GM21737 (cell line): ENCODE data around the gene HPSE2.
"Not testable (repeated sequence)": the region's sequence is repeated elsewhere in the genome, so short reads cannot be mapped to it uniquely, and the experiment has no call there.

ENCODE experiments used
- ATAC-seq: cut with Tn5 transposase; IDR thresholded peaks from one replicate; pipeline ENCODE4 v1.9.1; 2021; ENCODE audit warnings: mild to moderate bottlenecking, moderate library complexity; ENCODE audit not compliant: unreplicated experiment

Gene HPSE2

DNA sequence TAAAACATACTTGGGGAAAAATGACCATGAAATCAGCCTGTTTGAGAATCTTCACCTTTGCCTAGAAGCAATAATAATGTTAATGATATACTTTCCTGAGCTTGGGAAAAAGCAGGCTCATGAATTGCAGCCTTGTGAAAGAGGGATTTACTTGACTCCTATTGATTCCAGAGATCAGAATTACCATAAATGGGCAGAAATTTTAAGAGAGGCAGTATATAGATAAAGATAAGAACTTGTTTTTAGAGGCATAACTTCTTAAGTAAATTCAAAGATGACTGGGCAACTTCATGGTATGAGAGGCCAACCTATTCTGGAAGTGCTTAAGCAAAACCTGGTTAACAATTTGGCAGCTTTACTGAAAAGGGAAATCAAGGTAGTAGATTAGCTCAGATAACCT is 225.4 kb downstream of the HPSE2 start:
- ATAC-seq = no peak

DNA sequence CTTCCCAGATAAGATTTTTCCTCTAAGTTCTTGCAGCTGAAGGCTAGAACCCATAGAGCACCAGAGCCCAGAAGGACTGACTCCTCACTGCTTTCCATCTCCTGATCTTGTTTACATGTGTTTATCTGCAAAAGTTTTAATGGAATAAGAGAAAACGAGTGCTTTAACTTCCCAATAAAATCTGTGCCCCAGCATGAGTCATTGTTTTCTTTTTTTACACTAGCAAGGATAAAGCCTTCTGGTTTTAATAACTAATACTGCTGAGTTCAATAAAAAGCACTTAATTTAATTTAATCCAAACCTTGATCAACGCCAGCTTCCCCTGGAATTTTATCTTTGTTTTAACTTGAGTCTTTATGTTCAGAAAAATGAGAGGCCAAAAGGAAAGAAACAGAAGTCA is 227.6 kb downstream of the HPSE2 start:
- no peak for ATAC-seq

DNA sequence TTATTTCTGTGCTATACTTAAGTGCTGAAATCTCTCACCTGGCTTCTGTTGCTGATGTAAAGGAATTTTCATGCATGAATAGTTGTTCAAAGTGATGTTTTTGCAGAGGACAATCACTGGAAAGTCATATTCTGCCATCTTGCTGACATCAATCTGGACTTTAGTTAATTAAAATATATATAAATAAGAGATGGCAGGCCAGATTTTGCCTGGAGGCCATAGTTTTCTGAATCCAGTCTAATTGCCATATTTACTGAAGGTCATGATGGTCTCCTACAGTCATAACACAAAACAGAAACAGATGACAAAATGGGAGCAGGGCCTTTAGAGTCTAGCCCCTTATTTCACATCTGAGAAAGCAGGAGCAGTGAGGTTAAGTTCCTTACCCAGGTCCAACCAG is 228.2 kb downstream of the HPSE2 start:
- ATAC-seq = no peak

DNA sequence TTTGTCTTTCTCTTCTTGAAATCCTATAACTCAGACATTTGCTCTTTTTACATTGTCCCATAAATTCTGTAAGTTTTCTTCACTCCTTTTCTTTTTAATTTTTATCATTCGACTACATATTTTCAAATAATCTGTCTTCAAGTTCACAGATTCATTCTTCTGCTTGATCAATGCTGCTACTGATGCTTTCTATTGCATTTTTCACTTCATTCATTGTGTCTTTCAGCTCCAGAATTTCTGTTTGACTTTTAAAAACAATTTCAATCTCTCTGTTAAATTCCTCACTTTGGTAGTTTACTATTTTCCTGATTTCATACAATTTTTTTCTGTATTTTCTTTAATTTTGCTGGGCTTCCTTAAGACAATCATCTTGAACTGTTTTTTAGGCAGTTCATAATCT is 230.4 kb downstream of the HPSE2 start:
- no peak for ATAC-seq

DNA sequence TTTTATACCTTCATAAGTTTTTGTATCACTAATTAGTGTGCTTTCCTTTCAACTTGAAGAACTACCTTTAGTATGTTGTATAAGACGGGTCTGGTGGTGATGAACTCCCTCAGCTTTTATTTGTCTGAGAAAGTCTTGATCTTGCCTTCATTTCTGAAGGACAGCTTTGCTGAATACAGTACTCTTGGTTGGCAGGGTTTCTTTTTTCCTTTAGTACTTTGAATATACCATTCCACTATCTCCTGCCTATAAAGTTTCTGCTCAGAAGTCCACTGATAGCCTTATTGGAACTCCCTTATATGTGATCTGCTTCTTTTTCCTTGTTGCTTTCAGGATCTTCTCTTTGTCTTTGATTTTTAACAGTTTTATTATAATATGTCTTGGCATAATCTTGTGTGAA is 230.9 kb downstream of the HPSE2 start:
- ATAC-seq = no peak

DNA sequence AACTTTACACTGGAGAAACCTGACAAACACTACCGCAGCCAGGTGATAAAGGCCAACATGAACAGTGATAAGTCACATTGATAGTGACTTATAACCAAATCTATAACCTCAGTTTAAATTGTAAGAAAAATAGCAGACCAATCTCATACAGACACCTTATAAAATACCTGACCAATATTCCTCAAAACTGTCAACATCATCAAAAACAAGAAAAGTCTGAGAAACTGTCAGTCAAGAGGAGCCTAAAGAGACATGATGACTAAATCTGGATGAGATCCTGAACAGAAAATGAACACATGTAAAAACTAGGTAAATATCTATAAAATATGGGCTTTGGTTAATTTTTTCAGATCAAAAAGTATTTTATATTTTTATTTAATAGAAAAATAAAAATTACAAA is 233.3 kb downstream of the HPSE2 start:
- ATAC-seq = no peak

DNA sequence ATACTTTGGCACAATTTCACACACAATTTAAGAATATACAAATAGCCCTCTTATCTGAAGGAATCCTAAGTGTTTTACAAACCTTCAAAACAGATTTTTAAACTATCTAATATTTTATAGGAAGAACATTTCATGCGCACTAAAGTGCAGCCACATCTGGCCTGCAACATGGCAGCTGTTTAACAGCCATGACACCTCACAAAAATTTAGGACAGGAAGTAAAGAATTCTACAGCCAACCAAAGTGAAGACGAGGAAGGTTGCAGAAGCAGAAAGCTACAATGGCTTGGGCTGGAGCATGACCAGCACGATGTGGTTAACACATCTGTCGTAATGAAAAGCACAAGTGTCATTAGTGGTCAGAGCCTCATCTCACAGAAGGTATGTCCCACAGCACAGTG is 238.1 kb downstream of the HPSE2 start:
- ATAC-seq = no peak

DNA sequence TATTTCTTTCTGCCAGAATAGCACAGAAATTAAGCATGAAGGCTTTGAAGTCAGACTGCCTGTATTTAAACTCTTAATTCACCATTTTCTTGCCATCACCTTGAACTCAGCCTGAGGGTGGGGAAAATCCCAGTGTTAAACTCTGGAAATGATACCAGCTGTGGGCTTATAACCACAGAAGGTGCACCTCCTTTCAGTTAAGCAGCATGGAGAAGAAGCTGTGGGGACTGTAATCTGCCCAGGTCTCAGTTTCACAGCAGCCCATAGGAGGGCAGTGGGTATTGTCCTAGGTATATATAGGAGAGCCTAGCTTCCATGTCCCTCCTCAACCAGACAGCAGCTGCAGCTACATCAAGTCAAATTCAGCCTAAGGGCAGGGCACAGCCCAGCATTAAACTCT is 241.6 kb downstream of the HPSE2 start:
- ATAC-seq = no peak

DNA sequence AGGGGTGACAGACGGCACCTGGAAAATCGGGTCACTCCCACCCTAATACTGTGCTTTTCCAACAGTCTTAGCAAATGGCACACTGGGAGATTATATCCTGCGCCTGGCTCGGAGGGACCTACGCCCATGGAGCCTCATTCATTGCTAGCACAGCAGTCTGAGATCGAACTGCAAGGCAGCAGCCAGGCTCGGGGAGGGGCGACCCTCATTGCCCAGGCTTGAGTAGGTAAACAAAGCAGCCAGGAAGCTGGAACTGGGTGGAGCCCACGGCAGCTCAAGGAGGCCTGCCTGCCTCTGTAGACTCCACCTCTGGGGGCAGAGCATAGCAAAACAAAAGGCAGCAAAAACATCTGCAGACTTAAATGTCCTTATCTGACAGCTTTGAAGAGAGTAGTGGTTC is 251.9 kb downstream of the HPSE2 start:
- ATAC-seq = not testable (repeated sequence)

DNA sequence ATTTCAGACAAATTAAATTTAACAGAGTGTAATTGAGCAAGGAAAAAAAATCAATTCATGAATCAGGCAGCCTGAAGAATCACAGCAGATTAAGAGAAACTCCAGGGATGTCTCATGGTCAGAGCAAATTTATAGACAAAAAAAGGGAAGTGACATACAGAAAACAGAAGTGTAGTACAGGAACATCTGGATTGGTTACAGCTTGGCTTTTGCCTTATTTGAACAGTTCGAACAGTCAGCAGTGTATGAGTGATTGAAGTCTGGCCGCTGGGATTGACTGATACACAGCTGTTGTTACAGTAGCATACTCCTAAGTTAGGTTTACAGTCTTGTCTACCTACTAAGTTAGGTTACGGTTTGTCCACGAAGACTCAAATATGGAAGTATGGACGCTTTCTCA is 255.3 kb downstream of the HPSE2 start:
- ATAC-seq = no peak

DNA sequence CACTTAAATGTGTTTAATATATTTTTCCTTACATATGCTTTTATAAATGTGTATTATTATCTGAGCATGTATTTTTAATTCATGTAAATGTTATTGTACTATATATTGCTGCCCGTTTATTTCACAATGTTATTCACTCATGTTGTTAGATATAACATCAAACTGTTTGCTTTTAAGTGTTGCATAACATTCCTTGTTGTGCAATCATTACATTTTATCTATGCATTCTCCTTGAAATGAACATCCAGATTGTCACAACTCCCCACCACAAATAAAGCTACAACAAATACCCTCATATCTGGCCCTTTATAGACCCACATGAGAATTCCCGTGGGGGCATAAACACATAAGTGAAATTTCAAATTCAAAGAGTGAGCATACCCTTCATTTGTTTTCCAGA is 264.2 kb downstream of the HPSE2 start:
- no peak for ATAC-seq

DNA sequence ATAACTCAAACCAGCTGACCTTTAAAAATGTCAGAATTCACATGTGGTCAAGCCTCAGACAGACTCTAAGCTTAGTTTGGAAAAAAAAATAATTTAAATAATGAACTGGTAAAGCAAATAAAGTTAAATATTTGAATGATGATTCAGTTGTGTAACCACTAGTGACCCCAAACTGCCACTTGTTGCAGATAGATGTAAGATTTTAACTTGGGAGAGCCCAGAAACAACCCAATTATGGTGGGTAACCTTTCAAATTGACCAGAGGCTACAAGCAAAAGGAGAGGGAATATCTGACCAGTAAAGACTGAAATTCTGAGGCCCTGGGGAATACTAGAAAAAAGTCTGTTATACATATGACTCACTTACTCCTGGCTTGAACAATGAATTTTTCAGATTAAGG is 268.1 kb downstream of the HPSE2 start:
- no peak for ATAC-seq

DNA sequence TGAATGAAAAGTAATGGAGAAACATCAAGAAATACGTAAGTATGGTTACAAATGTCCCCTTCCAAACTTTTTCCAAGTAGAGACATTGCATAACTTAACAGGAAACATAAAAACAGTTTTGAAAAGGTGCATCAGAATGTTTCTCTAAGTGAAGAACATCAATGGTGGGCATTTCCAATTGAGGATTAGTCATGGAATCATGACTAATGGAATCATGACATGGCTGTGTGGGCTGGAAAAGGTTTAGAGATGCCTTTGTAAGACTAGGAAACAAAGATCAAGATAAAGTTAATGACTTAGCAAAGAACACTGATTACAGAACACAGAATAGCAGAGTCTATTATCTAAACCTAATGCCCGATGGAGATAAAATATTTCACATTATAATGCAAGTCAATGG is 272.0 kb downstream of the HPSE2 start:
- ATAC-seq = no peak

DNA sequence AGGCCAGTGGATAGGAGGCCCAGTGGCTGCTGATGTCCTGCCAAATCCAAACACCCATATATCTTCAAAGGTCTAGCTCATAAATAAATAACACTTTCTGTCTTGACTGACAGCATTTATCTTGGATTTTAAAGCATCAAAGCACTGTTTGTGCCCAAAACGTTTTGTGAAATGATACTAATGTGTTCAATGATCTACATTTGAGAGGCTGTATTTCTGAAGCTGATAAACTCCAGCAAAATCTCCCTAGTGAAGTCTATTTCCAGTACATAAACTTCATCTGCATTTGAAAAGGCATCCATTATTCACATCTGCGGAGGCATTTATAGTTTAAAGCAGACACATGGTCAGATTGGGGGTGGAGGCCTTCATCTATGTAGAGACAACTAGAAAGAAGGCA is 276.3 kb downstream of the HPSE2 start:
- ATAC-seq = no peak

DNA sequence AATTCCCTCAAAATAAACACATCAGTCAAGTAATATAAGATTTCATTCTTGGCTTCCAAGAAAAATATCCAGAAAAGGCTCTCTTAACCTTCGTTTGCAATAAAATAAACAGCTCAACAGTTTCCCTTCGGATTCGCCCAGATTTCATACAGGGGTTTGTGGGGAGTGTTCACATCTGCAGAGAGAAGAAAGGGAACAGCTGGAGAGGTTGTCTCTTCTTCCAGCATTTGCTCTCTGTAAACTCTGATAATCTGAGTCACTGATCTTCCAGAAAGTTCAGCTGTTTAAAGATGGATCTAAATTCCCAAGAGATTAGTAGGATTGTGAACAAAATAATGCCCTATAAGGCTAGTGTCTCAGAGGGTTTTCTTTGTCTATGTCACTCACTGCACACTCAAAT is 277.9 kb downstream of the HPSE2 start:
- ATAC-seq = no peak

DNA sequence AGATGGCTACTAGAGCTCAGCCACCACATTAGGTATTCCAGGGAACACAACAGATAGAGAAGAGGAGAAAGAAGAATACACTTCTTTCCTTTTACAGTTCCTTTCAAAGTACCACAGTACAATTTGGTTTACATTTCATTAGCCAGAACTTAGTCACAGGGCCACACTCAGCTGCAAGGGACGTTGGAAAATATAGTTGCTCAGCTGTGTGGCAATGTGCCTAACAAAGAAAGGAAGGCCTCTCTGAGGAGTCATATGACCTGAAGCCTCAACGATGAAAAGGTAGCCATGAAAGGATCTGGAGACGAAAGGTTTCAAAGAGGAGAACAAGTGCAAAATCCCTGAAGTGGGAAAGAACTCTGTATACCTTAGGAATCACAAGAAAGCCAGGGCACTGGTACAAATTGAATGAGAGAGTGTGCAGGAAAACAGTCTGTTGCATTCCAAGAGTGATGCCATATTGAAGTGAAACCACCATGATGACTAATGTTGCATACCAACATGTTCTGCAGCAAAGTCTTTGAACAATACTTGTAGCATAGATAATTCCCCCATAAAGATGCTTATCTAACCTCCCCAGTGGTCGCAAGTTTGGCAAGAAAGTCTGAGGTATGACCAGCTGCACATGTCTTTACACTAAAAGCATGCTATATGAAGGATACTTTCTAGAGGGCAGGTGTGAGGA is 278.9 kb downstream of the HPSE2 start:
- ATAC-seq = no peak

DNA sequence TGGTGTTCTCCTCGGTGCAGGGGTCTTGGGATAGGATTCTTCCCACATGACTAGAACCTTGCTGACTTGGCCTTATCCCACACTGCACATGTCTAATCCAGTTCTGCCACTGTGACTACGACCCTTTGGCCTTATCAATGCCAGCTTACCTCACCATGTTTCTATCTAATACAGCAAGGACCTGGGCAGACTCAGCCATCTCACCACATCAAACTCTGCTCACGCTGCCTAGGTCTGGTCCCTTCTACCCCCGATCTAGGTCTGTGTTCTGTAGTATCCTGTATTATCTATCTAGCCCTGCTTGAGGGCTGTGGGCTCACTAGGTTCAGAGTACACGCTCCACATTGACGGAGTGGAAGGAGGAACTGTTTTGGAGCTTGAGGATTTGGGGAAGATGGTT is 282.4 kb downstream of the HPSE2 start:
- no peak for ATAC-seq

DNA sequence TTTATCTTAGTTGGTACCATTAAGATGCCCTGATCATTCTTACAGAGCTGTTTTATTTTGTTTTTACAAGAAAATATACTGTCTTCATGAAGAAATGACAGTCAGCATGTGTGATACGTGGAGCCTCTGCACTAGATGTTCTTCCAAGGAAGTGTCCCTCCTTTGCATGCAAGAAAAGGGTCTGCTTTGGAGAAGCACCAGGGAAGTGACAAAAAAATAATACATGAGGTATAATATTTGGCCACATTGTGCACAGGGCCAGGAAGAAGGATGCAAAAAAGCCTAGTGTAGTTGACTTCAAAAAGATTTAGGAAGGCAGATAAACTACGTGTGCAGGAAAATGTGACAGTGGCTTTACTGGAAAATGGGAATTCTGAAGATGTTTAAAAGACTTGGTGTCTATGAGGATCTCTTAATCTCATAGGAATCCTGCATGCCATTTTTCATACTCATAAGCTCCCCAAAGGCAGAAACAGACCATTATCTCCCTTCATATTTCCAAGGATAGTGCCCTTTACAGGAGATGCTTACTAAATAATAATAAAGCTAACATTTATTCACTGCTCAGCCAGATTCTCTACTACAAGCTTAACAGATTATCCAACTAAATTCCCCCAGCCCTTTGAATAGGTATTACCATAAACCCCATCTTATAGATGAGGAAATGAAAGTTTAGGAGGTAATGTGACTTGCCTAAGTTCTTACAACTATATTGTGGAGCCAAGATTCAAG is 284.2 kb downstream of the HPSE2 start:
- no peak for ATAC-seq

DNA sequence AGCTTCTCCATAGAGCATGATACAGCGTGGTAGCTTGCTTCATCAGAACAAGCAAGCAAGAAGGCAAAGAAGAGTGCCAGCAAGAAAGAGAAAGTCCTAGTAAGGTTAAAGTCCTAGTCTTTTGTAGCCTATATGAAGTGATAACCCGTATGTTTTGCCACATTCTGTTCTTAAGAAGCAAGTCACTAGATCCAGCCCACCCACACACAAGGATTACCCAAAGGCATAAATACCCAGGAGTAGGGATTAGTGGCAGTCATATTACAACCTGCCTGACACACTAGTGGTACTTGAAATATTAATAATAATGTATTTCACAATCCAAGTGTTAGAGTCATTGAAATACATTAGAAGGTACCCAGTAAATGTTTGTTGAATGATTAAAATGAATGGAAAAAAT is 285.5 kb downstream of the HPSE2 start:
- no peak for ATAC-seq

DNA sequence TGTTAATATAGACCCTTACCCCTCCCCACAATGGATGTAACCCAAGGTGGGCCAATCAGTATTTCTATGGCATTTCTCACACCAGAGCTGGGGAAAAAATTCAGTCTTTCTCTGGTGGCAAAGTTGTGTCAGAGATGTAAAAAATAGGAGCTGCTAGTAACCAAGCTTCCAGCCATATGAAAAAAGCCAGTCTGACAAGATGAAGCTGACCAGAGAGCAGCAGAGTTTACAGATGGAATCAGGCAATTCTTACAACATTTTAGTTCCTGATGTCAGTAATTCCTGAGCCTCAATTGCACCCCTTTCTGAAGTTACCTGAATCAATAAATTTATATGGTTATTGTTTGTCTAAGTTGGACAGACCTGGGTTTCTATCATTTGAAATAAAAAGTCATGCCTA is 286.3 kb downstream of the HPSE2 start:
- no peak for ATAC-seq

DNA sequence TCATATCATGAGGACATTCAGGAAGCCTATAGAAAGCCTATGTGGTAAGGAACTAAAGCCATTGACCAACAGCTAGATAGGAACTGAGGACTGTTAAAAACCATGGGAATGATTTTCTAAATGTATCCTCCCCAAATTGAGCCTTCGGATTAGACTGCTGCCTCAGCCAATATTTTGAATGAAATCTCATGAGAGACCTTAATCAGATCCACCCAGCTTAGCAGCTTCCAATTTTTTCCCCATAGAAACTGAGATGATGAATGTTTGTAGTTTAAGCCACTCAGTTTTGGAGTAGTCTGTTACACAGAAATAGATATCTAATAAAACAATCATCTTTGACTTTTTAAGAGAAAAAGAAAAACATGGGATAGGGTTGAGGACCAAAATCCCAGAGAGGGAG is 292.0 kb downstream of the HPSE2 start:
- no peak for ATAC-seq

DNA sequence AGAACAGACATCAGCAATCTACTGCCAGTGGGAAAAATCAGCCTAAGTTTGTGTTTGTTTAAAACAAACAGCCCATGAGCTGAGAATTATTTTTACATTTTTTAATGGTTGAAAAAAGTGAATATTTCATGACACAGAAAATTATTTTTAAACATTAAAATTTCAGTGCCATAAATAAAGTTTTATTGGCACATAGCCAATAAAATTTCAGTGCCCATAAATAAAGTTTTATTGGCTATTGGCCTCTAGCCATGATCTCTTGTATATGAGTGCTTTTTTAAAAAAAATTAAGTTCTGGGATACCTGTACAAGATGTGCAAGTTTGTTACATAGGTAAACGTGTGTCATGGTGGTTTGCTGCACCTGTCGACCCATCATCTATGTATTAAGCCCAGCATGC is 305.9 kb downstream of the HPSE2 start:
- no peak for ATAC-seq

DNA sequence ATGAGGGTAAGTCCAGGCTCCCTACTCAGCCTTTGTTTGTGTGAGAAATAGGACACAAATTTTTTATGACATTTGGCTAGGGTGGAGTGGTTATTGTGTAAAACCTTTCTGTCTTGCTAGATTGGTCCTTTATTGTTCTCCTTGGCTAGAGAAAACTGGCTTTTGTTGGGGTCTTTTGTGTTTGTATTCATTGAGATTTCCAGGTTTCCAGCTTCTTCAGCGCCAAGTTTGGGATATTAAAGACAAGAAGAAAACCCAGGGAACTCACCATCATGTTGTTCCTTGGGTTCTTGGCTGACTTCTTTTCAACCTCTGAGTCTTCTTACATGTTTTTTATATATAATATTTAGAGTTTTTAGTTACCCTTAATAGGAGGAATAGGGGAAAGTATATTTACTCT is 310.0 kb downstream of the HPSE2 start:
- ATAC-seq = no peak
